Embryonic facial prominence (tissue), 1 donor: ENCODE measurements around the gene PSME1.

ENCODE experiments used
- DNase-seq: peaks from one replicate; pipeline ENCODE4 v3.0.0-alpha.2; 2016; ENCODE audit errors: extremely low spot score

PSME1 gene

GRCh38 chr14:24146978-24147760, 11.2 kb downstream of the PSME1 start, which contains the start of gene RNF31:
Gene RNF31, plus strand, starts transcription at chr14:24147498. Its CDS starts 201 bp downstream, at chr14:24147699.
- DNase-seq: peak; percentile 94

GRCh38 chr14:24147761-24148428, 11.9 kb downstream of the PSME1 start:
- no peak for DNase-seq

GRCh38 chr14:24149302-24149969, 13.4 kb downstream of the PSME1 start:
- DNase-seq: no peak

GRCh38 chr14:24150061-24150460, 14.1 kb downstream of the PSME1 start:
- no peak for DNase-seq

GRCh38 chr14:24150567-24150966, 14.6 kb downstream of the PSME1 start:
- no peak for DNase-seq

- DNase-seq: no peak
Observed at GRCh38 chr14:24150993-24151392, 15.0 kb downstream of the PSME1 start.

- no peak for DNase-seq
Observed at GRCh38 chr14:24151404-24152080, 15.5 kb downstream of the PSME1 start.

- no peak for DNase-seq
Observed at GRCh38 chr14:24155100-24155499, 19.1 kb downstream of the PSME1 start.

- DNase-seq: no peak
Observed at GRCh38 chr14:24156840-24157239, 20.8 kb downstream of the PSME1 start.

- DNase-seq: no peak
Observed at GRCh38 chr14:24157331-24157730, 21.3 kb downstream of the PSME1 start.

- DNase-seq: no peak
Observed at GRCh38 chr14:24159777-24160498, 23.9 kb downstream of the PSME1 start.

GRCh38 chr14:24160499-24160849, 24.5 kb downstream of the PSME1 start:
- DNase-seq: no peak

- DNase-seq: peak; percentile 89
Observed at GRCh38 chr14:24160850-24161804, 25.1 kb downstream of the PSME1 start, which contains the start of gene IRF9. Gene IRF9, plus strand, starts transcription at chr14:24161265. Its CDS starts 880 bp downstream, at chr14:24162145.

- DNase-seq: no peak
Observed at GRCh38 chr14:24162093-24162492, 26.1 kb downstream of the PSME1 start.

GRCh38 chr14:24164518-24164991, 28.6 kb downstream of the PSME1 start:
- no peak for DNase-seq

- DNase-seq: no peak
Observed at GRCh38 chr14:24165785-24166184, 29.8 kb downstream of the PSME1 start.

- no peak for DNase-seq
Observed at GRCh38 chr14:24167469-24168114, 31.6 kb downstream of the PSME1 start.

- DNase-seq: peak; percentile 85
Observed at GRCh38 chr14:24171422-24172260, 35.6 kb downstream of the PSME1 start, which contains the start of gene REC8. Gene REC8, plus strand, starts transcription at chr14:24172080. Its CDS starts 473 bp downstream, at chr14:24172553.
